ENCODE results near the gene ZNF528.

Gene ZNF528

DNA sequence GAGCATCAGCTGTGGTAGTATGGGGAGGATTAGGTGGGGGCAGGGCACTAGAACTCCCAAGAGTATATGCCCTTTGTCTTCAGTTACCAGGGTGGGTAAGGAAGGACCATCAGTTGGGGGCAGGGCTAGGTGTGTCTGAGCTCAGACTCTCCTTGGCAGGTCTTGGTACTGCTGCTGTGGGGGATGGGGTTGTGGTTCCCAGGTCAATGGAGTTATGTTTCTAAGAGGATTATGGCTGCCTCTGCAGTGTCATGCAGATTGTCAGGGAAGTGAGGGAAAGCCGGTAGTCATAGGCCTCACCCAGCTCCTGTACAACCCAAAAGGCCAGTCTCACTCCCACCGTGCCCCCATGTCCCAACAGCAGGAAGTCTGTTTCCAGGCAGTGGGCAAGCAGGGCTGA, 46.9 kb downstream of the ZNF528 start:
- TF ChIP-seq, protein P1, sequence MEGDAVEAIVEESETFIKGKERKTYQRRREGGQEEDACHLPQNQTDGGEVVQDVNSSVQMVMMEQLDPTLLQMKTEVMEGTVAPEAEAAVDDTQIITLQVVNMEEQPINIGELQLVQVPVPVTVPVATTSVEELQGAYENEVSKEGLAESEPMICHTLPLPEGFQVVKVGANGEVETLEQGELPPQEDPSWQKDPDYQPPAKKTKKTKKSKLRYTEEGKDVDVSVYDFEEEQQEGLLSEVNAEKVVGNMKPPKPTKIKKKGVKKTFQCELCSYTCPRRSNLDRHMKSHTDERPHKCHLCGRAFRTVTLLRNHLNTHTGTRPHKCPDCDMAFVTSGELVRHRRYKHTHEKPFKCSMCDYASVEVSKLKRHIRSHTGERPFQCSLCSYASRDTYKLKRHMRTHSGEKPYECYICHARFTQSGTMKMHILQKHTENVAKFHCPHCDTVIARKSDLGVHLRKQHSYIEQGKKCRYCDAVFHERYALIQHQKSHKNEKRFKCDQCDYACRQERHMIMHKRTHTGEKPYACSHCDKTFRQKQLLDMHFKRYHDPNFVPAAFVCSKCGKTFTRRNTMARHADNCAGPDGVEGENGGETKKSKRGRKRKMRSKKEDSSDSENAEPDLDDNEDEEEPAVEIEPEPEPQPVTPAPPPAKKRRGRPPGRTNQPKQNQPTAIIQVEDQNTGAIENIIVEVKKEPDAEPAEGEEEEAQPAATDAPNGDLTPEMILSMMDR (IDR thresholded peaks at IDR 0.05; ENCODE audit: unreplicated experiment in 3 of 3), result no peak
- Mint-ChIP-seq H3K9me3 (peaks cover 48% of the 10 kb centered on the region), H3K4me3 (no peak overlapping the region), H3K4me1 (no peaks in the 10 kb centered on the region), H3K27me3 (ENCODE audit: low read depth) (no peaks in the 10 kb centered on the region), H3K36me3 (ENCODE audit: low read depth) (no peaks in the 10 kb centered on the region), H3K27ac (no peak overlapping the region)

DNA sequence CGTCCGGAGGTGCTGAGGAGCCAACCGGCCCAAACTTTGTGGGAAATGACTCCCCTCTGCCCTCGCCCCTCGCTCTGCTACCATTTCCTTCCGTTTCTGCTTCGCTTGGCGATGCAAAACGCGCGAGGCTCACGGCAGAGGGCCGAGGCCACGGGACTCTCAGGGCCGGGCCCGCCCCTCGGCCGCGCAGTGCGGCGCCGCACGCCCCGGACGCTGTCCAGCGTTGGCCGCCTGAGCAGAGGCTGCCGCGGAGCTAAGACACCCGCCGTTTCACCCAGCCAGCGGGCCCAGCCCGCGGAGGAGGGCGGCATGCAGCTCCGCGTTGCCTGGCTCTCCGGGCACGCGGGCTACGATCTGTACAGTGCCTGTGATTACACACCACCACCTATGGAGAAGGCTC, 53.6 kb downstream of the ZNF528 start:
- H3K27ac Mint-ChIP-seq, result no peak overlapping the region
- H3K4me1 Mint-ChIP-seq, result no peaks in the 10 kb centered on the region
- H3K27me3 Mint-ChIP-seq (ENCODE audit: low read depth), result no peaks in the 10 kb centered on the region

DNA sequence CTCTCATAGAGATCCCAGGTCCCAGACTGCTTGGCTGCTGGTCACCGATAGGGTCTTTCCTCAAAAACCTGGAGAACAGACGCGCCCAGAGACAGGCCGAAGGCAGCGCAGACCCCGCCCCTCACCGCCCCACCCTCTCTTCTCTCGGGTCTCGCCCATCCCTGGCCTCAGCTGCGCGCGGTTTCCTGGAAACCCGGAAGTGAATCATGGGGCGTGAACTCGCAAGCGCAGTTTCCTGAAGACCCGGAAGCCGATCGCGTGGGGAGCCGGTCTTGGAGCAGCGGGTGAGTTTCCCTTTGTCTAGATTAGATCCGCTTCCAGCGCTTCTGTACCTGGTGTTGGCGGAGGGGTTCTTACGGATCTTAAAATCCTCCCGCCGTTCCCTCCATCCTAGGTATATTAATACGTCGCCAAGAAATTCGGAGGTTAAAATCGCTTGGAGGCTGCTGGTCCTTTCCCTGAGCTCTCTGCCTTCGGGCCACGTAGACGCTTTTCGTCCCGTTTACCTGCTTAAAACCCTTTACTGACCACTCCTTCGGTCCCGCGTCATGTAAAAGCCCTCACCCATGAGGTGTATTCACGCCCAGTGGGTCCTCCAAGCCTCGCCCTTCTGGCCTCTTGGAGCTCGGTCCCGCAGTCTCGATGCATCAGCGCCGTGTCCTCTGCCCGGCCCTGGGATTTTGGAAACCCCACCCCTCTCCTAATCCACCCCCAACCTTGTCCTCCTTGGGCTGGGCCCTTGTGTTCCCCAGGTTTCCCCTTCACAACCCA, 55.9 kb downstream of the ZNF528 start, which contains the start of gene ZNF578:
TSS of gene ZNF578 (plus strand) at position 230 of the 771 bp plus-strand sequence. CDS start 48,293 bp downstream, outside the sequence.
- Mint-ChIP-seq H3K9me3 (peaks cover 64% of the 10 kb centered on the region), H3K36me3 (ENCODE audit: low read depth) (peaks cover 18% of the 10 kb centered on the region), H3K4me3 (peak within 1 kb of the TSS in 1 of 3 experiments; percentile 35), H3K27me3 (ENCODE audit: low read depth) (no peaks in the 10 kb centered on the region), H3K4me1 (no peaks in the 10 kb centered on the region), H3K27ac (no peak within 1 kb of the TSS)
- TF ChIP-seq, protein P1 (IDR thresholded peaks at IDR 0.05; ENCODE audit: unreplicated experiment in 3 of 3), result no peak

More for the DNA sequence above, 53.6 kb downstream of the ZNF528 start:
- TF ChIP-seq, protein P1 (IDR thresholded peaks at IDR 0.05; ENCODE audit: unreplicated experiment in 3 of 3), result no peak
- H3K36me3 Mint-ChIP-seq (ENCODE audit: low read depth), result peaks cover 18% of the 10 kb centered on the region
- H3K9me3 Mint-ChIP-seq, result peaks cover 56% of the 10 kb centered on the region
- no peak overlapping the region for H3K4me3 Mint-ChIP-seq

DNA sequence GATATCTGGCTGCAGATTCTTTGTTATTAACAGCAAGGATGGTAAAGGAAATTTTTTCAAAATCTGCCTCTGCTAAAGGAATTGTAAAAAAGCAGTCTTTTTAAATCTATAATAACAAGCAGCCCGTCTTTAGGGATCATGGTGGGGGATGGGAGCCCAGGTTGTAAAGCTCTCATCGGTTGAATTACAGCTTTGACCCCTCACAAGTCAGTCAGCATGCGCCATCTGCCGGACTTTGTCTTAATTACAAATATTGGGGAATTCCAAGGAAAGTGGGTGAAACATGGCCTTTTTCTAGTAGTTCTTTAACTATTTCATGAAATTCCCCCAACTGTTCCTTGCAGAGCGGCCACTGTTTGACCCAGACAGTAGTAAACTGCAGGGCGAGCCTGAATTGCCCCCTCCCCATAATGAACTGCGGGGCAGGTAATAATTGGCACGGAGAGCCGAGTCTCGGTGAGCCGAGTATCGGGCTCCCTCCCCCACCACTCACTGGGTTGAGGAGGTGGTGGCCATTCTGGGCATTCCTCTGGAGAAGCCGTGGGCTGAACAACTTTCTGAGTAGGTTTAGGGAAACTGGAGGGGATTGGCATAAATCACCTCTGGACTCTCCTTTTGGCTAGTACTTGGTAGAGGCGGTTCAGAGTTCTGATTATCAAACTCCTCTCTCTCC, 67.3 kb downstream of the ZNF528 start:
- Mint-ChIP-seq H3K36me3 (ENCODE audit: low read depth) (no peaks in the 10 kb centered on the region), H3K27me3 (ENCODE audit: low read depth) (no peaks in the 10 kb centered on the region), H3K27ac (no peak overlapping the region), H3K4me1 (no peaks in the 10 kb centered on the region), H3K4me3 (no peak overlapping the region), H3K9me3 (peaks cover 52% of the 10 kb centered on the region)
- TF ChIP-seq, protein P1 (IDR thresholded peaks at IDR 0.05; ENCODE audit: unreplicated experiment in 3 of 3), result no peak

Measured in nephron (organoid).